K562 (cell line): ENCODE results near the gene UTP11. TPM values are rescaled to one million over a fixed set of nuclear protein-coding genes. Genes with fewer than 3 reads are reported as not detected.

Experiments
- BCOR ChIP-seq: fragments of 450-650 bp; IDR thresholded peaks from 2 replicates; pipeline ENCODE4 v1.6.1; 2016
- CHD4 ChIP-seq: fragments of 200-600 bp; sonication (generic); IDR thresholded peaks from 3 replicates; pipeline ENCODE4 v1.6.1; 2012; ENCODE audit warnings: low read depth, mild to moderate bottlenecking, mixed read lengths, low read length, inconsistent platforms; ENCODE audit not compliant: insufficient read depth, insufficient replicate concordance, poor library complexity, severe bottlenecking
- ESRRA ChIP-seq: fragments of 450-650 bp; IDR thresholded peaks from 2 replicates; pipeline ENCODE4 v1.6.1; 2014; ENCODE audit warnings: low read depth, mild to moderate bottlenecking, moderate library complexity, borderline replicate concordance
- ETS1 ChIP-seq: conservative IDR thresholded peaks from 2 replicates; pipeline ENCODE4 v1.6.1; 2011; ENCODE audit warnings: low read depth, mild to moderate bottlenecking, low read length; ENCODE audit not compliant: control insufficient read depth
- EZH2 ChIP-seq: IDR thresholded peaks from 2 replicates; pipeline ENCODE4 v1.6.1; 2012; ENCODE audit warnings: low read depth, mild to moderate bottlenecking, inconsistent platforms, low read length, borderline replicate concordance
- HIVEP1 ChIP-seq: fragments of 250-450 bp; sonication (Bioruptor Pico); IDR thresholded peaks from 2 replicates; pipeline ENCODE4 v1.4.0; 2020; ENCODE audit warnings: mild to moderate bottlenecking
- L3MBTL2 ChIP-seq: fragments of 450-650 bp; IDR thresholded peaks from 2 replicates; pipeline ENCODE4 v1.6.1; 2016; ENCODE audit warnings: mild to moderate bottlenecking, moderate library complexity
- MIER1 ChIP-seq: fragments of 450-650 bp; IDR thresholded peaks from 2 replicates; pipeline ENCODE4 v1.6.1; 2016; ENCODE audit warnings: antibody characterized with exemption, mild to moderate bottlenecking, low read depth
- NRF1 ChIP-seq, 2 experiments: fragments of 450-650 bp; IDR thresholded peaks in 1 of 2; conservative IDR thresholded peaks in 1 of 2; 2 replicates each; pipeline ENCODE4 v1.6.1; 2014; ENCODE audit warnings: mild to moderate bottlenecking in 2 of 2
- RAD51 ChIP-seq: fragments of 450-650 bp; IDR thresholded peaks from 2 replicates; pipeline ENCODE4 v1.7.1; 2016; ENCODE audit warnings: low read depth, mild to moderate bottlenecking, borderline replicate concordance
- SMC3 ChIP-seq: conservative IDR thresholded peaks from 2 replicates; pipeline ENCODE4 v1.6.1; 2011; ENCODE audit warnings: low read depth, low read length, improper control_type of control experiment; ENCODE audit not compliant: insufficient read depth
- ZNF212 ChIP-seq: fragments of 450-650 bp; formaldehyde crosslinking; IDR thresholded peaks from 2 replicates; pipeline ENCODE4 v1.4.0; 2020; ENCODE audit warnings: mild to moderate bottlenecking
- ZNF583 ChIP-seq: fragments of 250-450 bp; sonication (Bioruptor Pico); IDR thresholded peaks from 2 replicates; pipeline ENCODE4 v1.4.0; 2020
- ZNF668 ChIP-seq: fragments of 250-450 bp; sonication (Bioruptor Pico); IDR thresholded peaks from 2 replicates; pipeline ENCODE4 v1.8.0; 2022; ENCODE audit warnings: mild to moderate bottlenecking, inconsistent platforms
- ZNF75A ChIP-seq: fragments of 450-650 bp; formaldehyde crosslinking; IDR thresholded peaks from 2 replicates; pipeline ENCODE4 v1.4.0; 2020; ENCODE audit warnings: mild to moderate bottlenecking
- polyA plus RNA-seq, 8 experiments: library from polyadenylated mRNA; depleted of rRNA in 4 of 8; stranded (reverse) in 5 of 8; unstranded in 3 of 8; fragments of >200 nt; fragmentation: Nextera tagmentation in 2 of 8; fragmentation: Illumina TruSeq in 1 of 8; extraction: Ambion mirVana in 2 of 8; extraction: Trizol in 1 of 8; gene quantifications; 2 replicates each; pipeline versions ENCODE4 v1.2.1 to v1.2.3, GENCODE V29; 2011 to 2014; ENCODE audit warnings: inconsistent platforms in 1 of 8, missing spikeins in 1 of 8
- total RNA-seq, 7 experiments: library from RNA; depleted of rRNA in 6 of 7; stranded (reverse); fragments of >200 nt in 6 of 7; fragmentation: Illumina TruSeq in 2 of 7; extraction: Trizol in 2 of 7; gene quantifications; 2 replicates each; pipeline versions ENCODE4 v1.2.1 to v1.2.3, GENCODE V29; 2011 to 2021; ENCODE audit warnings: low replicate concordance in 1 of 7
- TF ChIP-seq, protein P1 (sequence below): fragments of 250-450 bp; sonication (Bioruptor Pico); IDR thresholded peaks from 2 replicates; pipeline ENCODE4 v1.4.0; 2020; ENCODE audit warnings: borderline replicate concordance
- TF ChIP-seq, protein P2 (sequence below): IDR thresholded peaks from 2 replicates; pipeline ENCODE4 v1.6.1; 2016; ENCODE audit warnings: missing genetic modification characterization, missing compliant biosample characterization

Gene UTP11
- total and polyA plus RNA-seq, 9 of the 15 experiments (the other 6 are each of a cell fraction or from before 2014, with no cell fraction given), result 91.1 to 378 (median 221) TPM

DNA sequence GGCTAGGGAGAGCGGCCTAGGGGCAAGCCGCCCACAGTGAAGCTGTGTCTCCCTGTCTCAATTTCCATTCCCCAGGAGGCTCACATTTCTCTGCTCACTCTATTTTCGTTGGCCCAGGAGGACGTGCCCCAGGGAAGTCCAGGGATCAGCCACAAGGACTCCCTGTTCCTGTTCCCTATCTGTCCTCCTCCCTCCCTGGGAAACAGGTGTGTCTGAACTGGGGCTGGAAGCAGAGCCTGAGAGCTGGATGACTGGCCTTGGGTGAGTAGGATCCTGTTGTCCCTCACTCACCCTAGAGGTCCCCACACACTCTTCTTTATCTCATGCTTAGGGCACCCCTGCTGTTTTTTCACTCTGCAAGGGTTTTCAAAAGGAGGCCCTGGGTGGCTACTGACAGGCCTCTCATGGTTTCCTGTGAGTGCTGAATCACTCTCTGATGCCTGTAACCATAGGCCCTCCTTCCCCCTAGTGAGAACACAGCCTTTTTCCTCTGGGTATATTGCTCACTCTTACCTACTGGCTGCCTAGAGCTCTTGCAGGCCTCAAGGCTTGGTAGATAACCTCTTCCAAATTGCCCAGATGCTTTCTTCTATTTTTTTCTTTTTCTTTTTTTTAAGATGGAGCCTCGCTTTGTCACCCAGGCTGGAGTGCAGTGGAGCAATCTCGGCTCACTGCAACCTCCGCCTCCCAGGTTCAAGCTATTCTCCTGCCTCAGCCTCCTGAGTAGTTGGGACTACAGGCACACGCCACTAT lies 3.3 kb upstream of the UTP11 start (continued):
- TF ChIP-seq, protein P1, sequence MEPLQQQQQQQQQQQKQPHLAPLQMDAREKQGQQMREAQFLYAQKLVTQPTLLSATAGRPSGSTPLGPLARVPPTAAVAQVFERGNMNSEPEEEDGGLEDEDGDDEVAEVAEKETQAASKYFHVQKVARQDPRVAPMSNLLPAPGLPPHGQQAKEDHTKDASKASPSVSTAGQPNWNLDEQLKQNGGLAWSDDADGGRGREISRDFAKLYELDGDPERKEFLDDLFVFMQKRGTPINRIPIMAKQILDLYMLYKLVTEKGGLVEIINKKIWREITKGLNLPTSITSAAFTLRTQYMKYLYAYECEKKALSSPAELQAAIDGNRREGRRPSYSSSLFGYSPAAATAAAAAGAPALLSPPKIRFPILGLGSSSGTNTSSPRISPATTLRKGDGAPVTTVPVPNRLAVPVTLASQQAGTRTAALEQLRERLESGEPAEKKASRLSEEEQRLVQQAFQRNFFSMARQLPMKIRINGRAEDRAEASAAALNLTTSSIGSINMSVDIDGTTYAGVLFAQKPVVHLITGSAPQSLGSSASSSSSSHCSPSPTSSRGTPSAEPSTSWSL, result no peak
- TF ChIP-seq CHD4, result no peak
- no peak for TF ChIP-seq EZH2
- TF ChIP-seq ZNF583, result peak; percentile 72
- TF ChIP-seq NRF1 (conservative IDR thresholded peaks at IDR 0.05 in 1 of 2, IDR thresholded peaks at IDR 0.05 in 1 of 2), result peak; percentile 11 to 25; a peak in 2 of 4 replicates
- no peak for TF ChIP-seq RAD51
- no peak for TF ChIP-seq ETS1
- TF ChIP-seq ZNF668, result no peak
- TF ChIP-seq BCOR, result no peak; the same call in 1 of the 2 replicates
- no peak for TF ChIP-seq ESRRA
- no peak for TF ChIP-seq HIVEP1 (CRISPR knock-in tag)
- TF ChIP-seq, protein P2, sequence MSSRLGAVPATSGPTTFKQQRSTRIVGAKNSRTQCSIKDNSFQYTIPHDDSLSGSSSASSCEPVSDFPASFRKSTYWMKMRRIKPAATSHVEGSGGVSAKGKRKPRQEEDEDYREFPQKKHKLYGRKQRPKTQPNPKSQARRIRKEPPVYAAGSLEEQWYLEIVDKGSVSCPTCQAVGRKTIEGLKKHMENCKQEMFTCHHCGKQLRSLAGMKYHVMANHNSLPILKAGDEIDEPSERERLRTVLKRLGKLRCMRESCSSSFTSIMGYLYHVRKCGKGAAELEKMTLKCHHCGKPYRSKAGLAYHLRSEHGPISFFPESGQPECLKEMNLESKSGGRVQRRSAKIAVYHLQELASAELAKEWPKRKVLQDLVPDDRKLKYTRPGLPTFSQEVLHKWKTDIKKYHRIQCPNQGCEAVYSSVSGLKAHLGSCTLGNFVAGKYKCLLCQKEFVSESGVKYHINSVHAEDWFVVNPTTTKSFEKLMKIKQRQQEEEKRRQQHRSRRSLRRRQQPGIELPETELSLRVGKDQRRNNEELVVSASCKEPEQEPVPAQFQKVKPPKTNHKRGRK, result no peak
- TF ChIP-seq L3MBTL2, result peak; percentile 72
- no peak for TF ChIP-seq SMC3
- peak; percentile 68; the same call in 1 of the 2 replicates for TF ChIP-seq MIER1
- no peak for TF ChIP-seq ZNF75A (CRISPR knock-in tag)
- TF ChIP-seq ZNF212 (CRISPR knock-in tag), result no peak
